Subcutaneous adipose tissue (tissue), 4 donors: ENCODE data around the gene PNCK. TPM values are rescaled to one million over a fixed set of nuclear protein-coding genes. Genes with fewer than 3 reads are reported as not detected.

Experiments used
- CTCF ChIP-seq: fragments of 450-650 bp; IDR thresholded peaks from one replicate; pipeline ENCODE4 v1.5.1; 2016; ENCODE audit warnings: low read depth, mild to moderate bottlenecking, control low read depth, antibody characterized with exemption, moderate library complexity
- total RNA-seq, 4 donors: library from RNA; depleted of rRNA; stranded (reverse); fragments of >200 nt; gene quantifications; one replicate each; pipeline ENCODE4 v1.1.0, GENCODE V29; 2016

Gene PNCK
- total RNA-seq, 4 donors from 2014 or later: 1.8 to 2.6 TPM; not detected in 2

- TF ChIP-seq CTCF: no peak
Measured at GRCh38 chrX:153648358-153649177, 25.0 kb downstream of the PNCK start.

GRCh38 chrX:153647461-153648357, 25.9 kb downstream of the PNCK start:
- TF ChIP-seq CTCF: no peak

GRCh38 chrX:153646620-153647373, 26.8 kb downstream of the PNCK start, which contains the start of gene DUSP9:
DUSP9 (plus strand) TSS chrX:153647203; CDS start chrX:153647954, 751 bp downstream.
- TF ChIP-seq CTCF: no peak

GRCh38 chrX:153645921-153646488, 27.6 kb downstream of the PNCK start:
- no peak for TF ChIP-seq CTCF

- no peak for TF ChIP-seq CTCF
Measured at GRCh38 chrX:153645151-153645550, 28.5 kb downstream of the PNCK start.

- no peak for TF ChIP-seq CTCF
Measured at GRCh38 chrX:153644356-153645125, 29.1 kb downstream of the PNCK start.
